Measurements from ENCODE around the gene RIOK3. TPM values are rescaled to one million over a fixed set of nuclear protein-coding genes. Genes with fewer than 3 reads are reported as not detected.

Gene RIOK3
- total RNA-seq, 2 donors from 2014 or later, result 51.3 to 59.0 TPM

DNA sequence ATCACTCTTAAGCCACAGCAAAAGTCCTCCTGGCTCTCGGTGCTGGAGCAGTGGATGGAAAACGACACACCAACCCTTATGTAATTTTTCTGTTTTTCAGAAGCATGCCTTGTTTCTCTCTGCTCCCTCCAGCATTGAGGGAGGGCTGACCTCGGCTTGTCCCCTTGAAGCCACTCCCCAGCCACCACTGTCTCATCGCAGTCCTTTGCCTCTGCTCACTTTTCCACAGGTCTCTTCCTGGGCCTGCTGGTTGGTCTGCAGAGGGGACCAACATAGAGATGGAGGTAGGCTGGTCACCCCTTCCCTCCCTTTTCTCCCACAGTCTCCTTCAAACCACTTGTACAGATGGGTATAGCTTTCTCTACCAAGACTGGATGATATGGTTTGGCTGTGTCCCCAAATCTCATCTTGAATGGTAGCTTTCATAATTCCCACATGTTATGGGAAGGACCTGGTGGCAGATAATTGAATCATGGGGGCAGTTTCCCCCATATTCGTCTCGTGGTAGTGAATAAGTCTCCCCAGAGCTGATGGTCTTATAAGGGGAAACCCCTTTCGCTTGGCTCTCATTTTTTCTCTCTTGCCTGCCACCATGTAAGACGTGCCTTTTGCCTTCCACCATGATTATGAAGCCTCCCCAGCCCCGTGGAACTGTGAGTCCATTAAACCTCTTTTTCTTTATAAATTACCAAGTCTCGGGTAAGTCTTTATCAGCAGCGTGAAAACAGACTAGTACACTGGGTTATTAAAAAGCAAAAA is 14.3 kb upstream of the RIOK3 start:
- no peaks in the 10 kb centered on the region for H3K9me3 ChIP-seq
- no peak for TF ChIP-seq CTCF (IDR thresholded peaks at IDR 0.05)
- H3K27ac ChIP-seq, result no peak overlapping the region
- no peaks in the 10 kb centered on the region for H3K36me3 ChIP-seq
- no peak for ATAC-seq (ENCODE audit: insufficient number of reproducible peaks, low FRiP score, low read depth)
- peak overlapping the region; percentile 90 for H3K4me3 ChIP-seq
- H3K4me1 ChIP-seq (ENCODE audit: control insufficient read depth in 1 of 2, low read depth in 2 of 2), result peaks cover 7 to 15% of the 10 kb centered on the region in 2 donors
- H3K27me3 ChIP-seq (replicated peaks; ENCODE audit: insufficient read depth), result no peaks in the 10 kb centered on the region
- no peak for DNase-seq (ENCODE audit: low spot score)

DNA sequence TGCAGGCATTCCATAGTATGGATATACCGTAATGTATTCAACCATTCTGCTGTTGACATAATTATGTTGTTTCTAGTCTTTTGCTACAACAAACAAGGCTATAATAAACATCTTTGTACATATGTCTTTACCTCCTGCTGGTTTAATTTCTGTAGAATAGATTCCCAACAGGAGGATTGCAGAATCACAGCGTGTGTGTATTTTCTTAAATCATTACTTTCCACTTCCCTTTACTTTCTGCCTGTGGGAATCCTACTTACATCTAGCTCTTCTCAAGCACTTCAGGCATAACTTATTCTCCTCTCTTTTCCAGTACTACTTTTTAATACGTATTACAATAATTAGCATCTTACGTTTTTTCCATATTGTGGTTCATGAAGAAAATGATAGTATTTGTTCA is 13.0 kb upstream of the RIOK3 start:
- Histone ChIP-seq H3K4me3 (no peak overlapping the region), H3K4me1 (ENCODE audit: control insufficient read depth in 1 of 2, low read depth in 2 of 2) (peaks cover 7 to 15% of the 10 kb centered on the region in 2 donors), H3K27ac (no peak overlapping the region), H3K9me3 (no peaks in the 10 kb centered on the region), H3K27me3 (replicated peaks; ENCODE audit: insufficient read depth) (no peaks in the 10 kb centered on the region), H3K36me3 (no peaks in the 10 kb centered on the region)
- DNase-seq (ENCODE audit: low spot score) (no peak), ATAC-seq (ENCODE audit: insufficient number of reproducible peaks, low FRiP score, low read depth) (no peak)
- no peak for TF ChIP-seq CTCF (IDR thresholded peaks at IDR 0.05)

GRCh38 chr18:23442958-23443357 is 10.1 kb upstream of the RIOK3 start:
- H3K9me3 ChIP-seq, result no peaks in the 10 kb centered on the region
- no peak overlapping the region for H3K27ac ChIP-seq
- TF ChIP-seq CTCF (IDR thresholded peaks at IDR 0.05), result no peak
- ATAC-seq (ENCODE audit: insufficient number of reproducible peaks, low FRiP score, low read depth), result no peak
- H3K36me3 ChIP-seq, result no peaks in the 10 kb centered on the region
- DNase-seq (ENCODE audit: low spot score), result no peak
- no peaks in the 10 kb centered on the region for H3K27me3 ChIP-seq (replicated peaks; ENCODE audit: insufficient read depth)
- H3K4me1 ChIP-seq (ENCODE audit: control insufficient read depth in 1 of 2, low read depth in 2 of 2), result peaks cover 0 to 8% of the 10 kb centered on the region in 2 donors
- H3K4me3 ChIP-seq, result no peak overlapping the region

GRCh38 chr18:23448291-23448690 is 4.8 kb upstream of the RIOK3 start:
- H3K36me3 ChIP-seq, result no peaks in the 10 kb centered on the region
- H3K4me3 ChIP-seq, result no peak overlapping the region
- H3K27ac ChIP-seq, result no peak overlapping the region
- peaks cover 5 to 10% of the 10 kb centered on the region in 2 donors for H3K4me1 ChIP-seq (ENCODE audit: control insufficient read depth in 1 of 2, low read depth in 2 of 2)
- no peaks in the 10 kb centered on the region for H3K27me3 ChIP-seq (replicated peaks; ENCODE audit: insufficient read depth)
- ATAC-seq (ENCODE audit: insufficient number of reproducible peaks, low FRiP score, low read depth), result no peak
- TF ChIP-seq CTCF (IDR thresholded peaks at IDR 0.05), result no peak
- DNase-seq (ENCODE audit: low spot score), result no peak
- no peaks in the 10 kb centered on the region for H3K9me3 ChIP-seq

- TF ChIP-seq CTCF (IDR thresholded peaks at IDR 0.05), result no peak
- H3K36me3 ChIP-seq, result no peaks in the 10 kb centered on the region
- ATAC-seq (ENCODE audit: insufficient number of reproducible peaks, low FRiP score, low read depth), result no peak
These were observed 3.1 kb upstream of the RIOK3 start for GRCh38 chr18:23450022-23450421.

More at GRCh38 chr18:23450022-23450421, 3.1 kb upstream of the RIOK3 start:
- H3K4me1 ChIP-seq (ENCODE audit: control insufficient read depth in 1 of 2, low read depth in 2 of 2), result peaks cover 13 to 22% of the 10 kb centered on the region in 2 donors
- H3K4me3 ChIP-seq, result no peak overlapping the region
- H3K27ac ChIP-seq, result no peak overlapping the region
- no peak for DNase-seq (ENCODE audit: low spot score)
- H3K9me3 ChIP-seq, result no peaks in the 10 kb centered on the region
- H3K27me3 ChIP-seq (replicated peaks; ENCODE audit: insufficient read depth), result no peaks in the 10 kb centered on the region
